HUDEP-2 (cell line): ENCODE measurements around the gene SPACA4.
"Not testable (repeated sequence)": the region's sequence is repeated elsewhere in the genome, so short reads cannot be mapped to it uniquely, and the experiment has no call there.

Experiments
- DNase-seq, 76 experiments: peaks; one replicate each; lab custom pipeline; 2025; ENCODE audit not compliant: unreplicated experiment in 76 of 76; lab: John Stamatoyannopoulos, UW

The SPACA4 gene

GRCh38 chr19:48606463-48607358 lies at the start of gene SPACA4:
TSS of gene SPACA4 (plus strand) at chr19:48606742. CDS start at chr19:48606979, 237 bp downstream.
- DNase-seq = no peak

- no peak for DNase-seq
Observed at GRCh38 chr19:48556825-48557224, 49.7 kb upstream of the SPACA4 start.

GRCh38 chr19:48558018-48558684 lies 48.4 kb upstream of the SPACA4 start:
- no peak for DNase-seq

- DNase-seq = peak in 1 of 76 experiments; percentile 10
Observed at GRCh38 chr19:48560095-48560530, 46.4 kb upstream of the SPACA4 start.

- no peak for DNase-seq
Observed at GRCh38 chr19:48561412-48561811, 45.1 kb upstream of the SPACA4 start.

GRCh38 chr19:48565090-48565489 lies 41.5 kb upstream of the SPACA4 start:
- DNase-seq = no peak

GRCh38 chr19:48568345-48568886 lies 38.1 kb upstream of the SPACA4 start:
- peak in 65 of 76 experiments; percentile 10 to 74 (median 44) for DNase-seq

- DNase-seq = no peak
Observed at GRCh38 chr19:48569814-48570213, 36.7 kb upstream of the SPACA4 start.

GRCh38 chr19:48571378-48572162 lies 35.0 kb upstream of the SPACA4 start:
- no peak for DNase-seq

- no peak for DNase-seq
Observed at GRCh38 chr19:48573163-48573505, 33.4 kb upstream of the SPACA4 start.

- DNase-seq = no peak
Observed at GRCh38 chr19:48575931-48576622, 30.5 kb upstream of the SPACA4 start.

- DNase-seq = not testable (repeated sequence)
Observed at GRCh38 chr19:48577908-48578307, 28.6 kb upstream of the SPACA4 start.

- DNase-seq = no peak
Observed at GRCh38 chr19:48578891-48579290, 27.7 kb upstream of the SPACA4 start.

GRCh38 chr19:48582168-48582567 lies 24.4 kb upstream of the SPACA4 start:
- no peak for DNase-seq

- no peak for DNase-seq
Observed at GRCh38 chr19:48587387-48587786, 19.2 kb upstream of the SPACA4 start.

GRCh38 chr19:48588670-48589401 lies 17.7 kb upstream of the SPACA4 start:
- DNase-seq = peak in 74 of 76 experiments; percentile 44 to 97 (median 84)

- DNase-seq = peak in 1 of 76 experiments; percentile 5
Observed at GRCh38 chr19:48591021-48591420, 15.5 kb upstream of the SPACA4 start.

GRCh38 chr19:48595171-48595570 lies 11.4 kb upstream of the SPACA4 start:
- DNase-seq = no peak

- no peak for DNase-seq
Observed at GRCh38 chr19:48595833-48596232, 10.7 kb upstream of the SPACA4 start.

- DNase-seq = no peak
Observed at GRCh38 chr19:48596237-48596636, 10.3 kb upstream of the SPACA4 start.
